HG03378 (cell line): Measurements from ENCODE around the gene RGS9BP.
"Not testable (repeated sequence)": the region's sequence is repeated elsewhere in the genome, so short reads cannot be mapped to it uniquely, and the experiment has no call there.

Source experiments
- ATAC-seq: cut with Tn5 transposase; IDR thresholded peaks from one replicate; pipeline ENCODE4 v1.9.1; 2021; ENCODE audit warnings: mild to moderate bottlenecking, moderate library complexity; ENCODE audit not compliant: unreplicated experiment

RGS9BP gene

DNA sequence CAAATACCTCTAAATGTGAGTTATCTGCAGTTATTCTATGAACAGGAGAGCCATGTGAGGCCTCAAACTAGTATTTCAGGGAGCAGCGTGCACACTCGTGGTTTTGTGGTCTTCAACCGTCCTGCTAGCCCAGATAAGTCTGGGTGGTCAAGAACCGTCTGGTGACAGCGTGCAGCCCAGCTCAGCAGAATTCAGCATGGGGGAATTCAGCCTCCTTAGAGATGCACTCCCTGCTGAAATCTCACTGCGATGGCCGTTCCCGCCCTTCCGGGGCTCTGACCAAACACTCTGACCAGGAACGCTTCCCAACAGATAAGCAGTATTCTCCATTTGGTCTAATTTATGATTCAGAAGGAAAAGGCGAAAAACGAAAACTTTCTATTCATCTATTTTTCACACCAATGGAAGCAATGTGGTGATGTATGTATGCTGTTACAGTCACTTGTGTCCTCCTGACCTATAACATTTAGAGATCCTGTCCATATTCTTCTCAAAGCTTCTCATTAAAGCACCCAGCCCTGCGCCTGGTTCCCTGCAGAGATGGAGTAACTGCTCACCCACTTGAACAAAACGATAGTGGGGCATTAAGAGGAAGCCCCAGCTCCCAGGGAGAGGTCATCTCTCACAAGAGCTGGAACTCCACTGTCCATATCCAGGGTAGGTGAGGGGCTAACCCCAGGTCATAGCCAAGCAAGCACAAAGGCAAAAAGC is 3.6 kb upstream of the RGS9BP start:
- no peak for ATAC-seq

DNA sequence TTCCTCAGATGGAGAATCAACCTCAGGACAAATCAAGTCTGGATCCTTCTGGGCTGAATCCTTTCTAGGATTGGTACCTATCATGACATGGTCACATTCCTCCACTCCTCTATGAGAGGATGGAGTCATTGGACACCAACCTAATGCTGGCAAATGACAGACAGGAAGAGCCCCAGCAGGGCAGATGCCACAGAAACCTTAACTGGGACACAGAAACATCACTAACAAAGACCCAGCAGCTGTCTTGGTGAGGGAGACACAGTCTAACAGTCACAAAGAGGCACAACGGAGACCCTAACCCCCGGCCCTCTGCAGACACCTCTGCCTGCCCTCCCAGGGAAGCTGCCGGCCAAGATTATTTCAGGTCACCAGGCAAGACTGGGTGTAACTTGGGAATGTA is 2.8 kb upstream of the RGS9BP start:
- no peak for ATAC-seq

DNA sequence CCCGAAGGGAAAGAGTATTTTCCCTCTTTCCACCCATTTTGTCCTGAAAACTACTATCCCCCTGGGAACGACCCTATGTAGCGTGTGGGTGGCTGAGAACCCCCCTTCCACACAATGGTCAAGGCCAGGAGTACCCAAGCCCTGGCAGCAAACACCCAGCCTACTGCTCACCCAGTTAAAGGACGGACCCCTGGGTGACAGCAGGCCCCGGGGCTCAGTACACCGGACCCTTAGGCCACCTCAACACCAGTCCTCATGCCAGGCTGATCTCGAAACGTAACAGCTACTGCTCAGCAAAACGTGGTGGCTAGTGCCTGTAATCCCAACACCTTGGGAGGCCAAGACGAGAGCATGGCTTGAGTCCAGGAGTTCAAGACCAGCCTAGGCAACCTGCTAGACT is 2.1 kb upstream of the RGS9BP start:
- no peak for ATAC-seq

DNA sequence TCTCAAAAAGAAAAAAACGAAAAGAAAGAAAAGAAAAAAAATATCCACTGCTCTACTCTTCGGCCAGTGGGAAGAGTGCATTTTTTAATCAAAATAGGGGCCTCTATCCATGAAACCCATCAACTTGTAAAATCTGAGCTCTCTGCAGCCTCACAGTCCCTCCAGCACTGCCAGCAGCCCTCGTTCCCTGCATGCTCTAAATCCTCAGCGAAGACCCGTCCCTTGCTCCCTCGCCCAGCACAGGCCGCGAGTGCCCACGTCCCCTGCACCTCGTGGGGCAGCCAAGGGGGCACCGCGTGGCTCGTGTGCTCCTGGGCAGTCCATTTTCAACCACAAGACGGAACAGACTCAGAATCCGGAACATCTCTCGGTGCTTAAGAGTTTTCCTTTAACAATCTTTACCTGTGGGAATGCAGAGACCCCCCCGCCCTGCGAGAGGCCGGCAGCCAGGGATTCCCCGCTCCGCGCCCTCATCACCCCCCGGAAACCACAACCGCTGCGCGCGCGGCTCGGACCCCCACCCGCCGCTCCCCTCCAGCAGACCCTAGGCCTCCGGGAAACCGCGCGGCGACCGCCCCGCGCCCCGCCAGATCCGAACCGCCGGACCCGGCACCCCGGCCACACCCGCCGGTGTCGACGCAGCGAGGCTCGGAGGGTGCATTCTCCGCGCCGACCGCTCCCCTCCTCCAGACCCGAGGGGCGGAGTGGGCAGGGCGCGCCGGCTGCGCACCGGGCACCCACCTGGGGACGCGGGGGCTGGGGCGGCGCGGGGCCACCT is 1.3 kb upstream of the RGS9BP start:
- no peak for ATAC-seq

DNA sequence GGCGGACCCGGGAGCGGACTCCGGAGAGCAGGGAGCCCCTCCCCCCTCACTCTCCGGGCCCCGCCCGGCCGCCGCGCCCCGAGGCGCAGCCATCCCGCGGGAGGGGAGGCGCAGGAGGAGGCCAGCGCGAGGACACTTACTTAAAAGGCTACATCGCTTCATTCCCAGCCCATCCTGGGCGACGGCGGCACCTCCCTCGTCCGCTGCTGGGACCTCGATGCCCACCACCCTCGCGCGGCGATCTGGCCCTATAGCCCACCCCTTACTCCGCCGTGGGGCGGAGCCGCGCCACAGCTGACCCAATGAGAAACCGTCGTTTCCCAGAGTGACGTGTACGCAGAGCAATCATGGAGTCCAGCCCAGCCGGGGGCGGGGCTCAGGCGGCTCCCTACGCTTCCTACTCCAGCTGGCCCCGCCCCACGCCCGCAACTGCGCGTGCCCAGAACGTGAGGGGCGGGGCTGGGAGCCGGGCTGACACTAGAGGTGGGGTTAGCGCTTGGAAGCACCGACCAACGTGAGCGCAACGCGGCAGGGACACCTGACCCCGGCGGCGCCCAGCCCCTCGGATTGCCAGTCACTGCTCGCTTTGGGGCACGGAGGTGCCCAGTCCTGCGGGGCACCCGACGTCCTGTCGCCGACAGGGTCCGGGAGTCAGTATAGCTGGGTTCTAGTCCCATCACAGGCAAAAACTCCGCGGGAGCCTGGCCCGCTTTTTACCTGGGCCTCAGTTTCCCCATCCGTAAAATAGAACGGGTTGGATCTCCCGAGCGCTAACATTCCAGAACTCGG is 523 bp upstream of the RGS9BP start, which contains the start of gene ANKRD27:
Gene ANKRD27, minus strand, starts transcription at position 250 of the 789 bp plus-strand sequence. CDS start 16,165 bp downstream, outside the sequence.
- peak; percentile 94 for ATAC-seq

DNA sequence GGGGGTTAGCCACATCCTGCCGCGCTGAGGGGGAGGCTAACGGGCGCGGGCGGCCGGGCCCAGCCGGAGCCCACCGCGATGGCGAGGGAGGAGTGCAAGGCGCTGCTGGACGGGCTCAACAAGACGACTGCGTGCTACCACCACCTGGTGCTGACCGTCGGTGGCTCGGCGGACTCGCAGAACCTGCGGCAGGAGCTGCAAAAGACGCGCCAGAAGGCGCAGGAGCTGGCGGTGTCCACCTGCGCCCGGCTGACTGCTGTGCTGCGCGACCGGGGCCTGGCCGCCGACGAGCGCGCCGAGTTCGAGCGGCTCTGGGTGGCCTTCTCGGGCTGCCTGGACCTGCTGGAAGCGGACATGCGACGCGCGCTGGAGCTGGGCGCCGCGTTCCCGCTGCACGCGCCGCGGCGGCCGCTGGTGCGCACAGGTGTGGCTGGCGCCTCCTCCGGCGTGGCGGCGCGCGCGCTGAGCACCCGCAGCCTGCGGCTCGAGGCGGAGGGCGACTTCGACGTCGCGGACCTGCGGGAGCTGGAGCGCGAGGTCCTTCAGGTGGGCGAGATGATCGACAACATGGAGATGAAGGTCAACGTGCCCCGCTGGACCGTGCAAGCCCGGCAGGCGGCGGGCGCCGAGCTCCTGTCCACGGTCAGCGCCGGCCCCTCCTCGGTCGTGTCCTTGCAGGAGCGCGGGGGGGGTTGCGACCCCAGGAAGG is 692 bp downstream of the RGS9BP start:
- no peak for ATAC-seq

DNA sequence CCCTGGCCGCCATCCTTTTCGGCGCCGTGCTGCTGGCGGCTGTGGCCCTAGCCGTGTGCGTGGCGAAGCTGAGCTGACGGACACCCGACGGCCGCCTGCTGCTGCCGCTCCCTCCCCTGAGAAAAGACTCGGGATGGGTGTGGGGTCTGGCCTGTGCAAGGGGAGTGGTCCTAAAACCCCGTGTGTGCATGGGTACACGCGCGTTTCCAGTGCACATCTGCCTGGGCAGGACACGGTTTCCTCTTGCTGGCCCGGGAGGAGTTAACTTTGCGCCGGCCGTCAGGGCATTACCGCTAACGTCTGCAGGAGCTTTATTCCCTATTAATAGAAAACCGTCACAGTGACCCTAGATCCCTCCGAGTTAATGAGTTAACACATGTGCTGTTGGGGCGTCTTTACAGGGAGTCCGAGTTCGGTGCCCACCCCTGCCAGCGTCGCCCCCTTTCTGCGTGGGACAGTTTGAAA is 1.3 kb downstream of the RGS9BP start:
- no peak for ATAC-seq

DNA sequence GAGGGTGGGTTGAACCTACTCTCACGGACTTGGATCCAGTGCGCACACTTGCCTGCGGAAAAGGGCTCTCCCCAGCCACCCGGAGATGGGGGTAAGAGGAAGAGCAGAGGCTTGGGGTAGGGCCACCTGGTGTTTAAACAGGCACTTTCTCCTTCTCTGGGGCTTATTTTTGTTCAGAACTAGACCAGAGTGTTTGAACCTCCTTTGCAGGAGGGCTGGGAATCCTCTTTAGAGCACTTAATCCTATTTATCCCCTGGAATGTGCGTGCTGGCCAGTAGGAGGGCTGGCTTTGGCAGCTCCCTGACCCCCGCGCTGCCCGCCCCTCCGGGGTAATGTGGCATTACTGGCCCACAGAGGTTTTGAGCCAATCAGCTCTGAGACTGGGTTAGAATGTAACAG is 2.0 kb downstream of the RGS9BP start:
- no peak for ATAC-seq

DNA sequence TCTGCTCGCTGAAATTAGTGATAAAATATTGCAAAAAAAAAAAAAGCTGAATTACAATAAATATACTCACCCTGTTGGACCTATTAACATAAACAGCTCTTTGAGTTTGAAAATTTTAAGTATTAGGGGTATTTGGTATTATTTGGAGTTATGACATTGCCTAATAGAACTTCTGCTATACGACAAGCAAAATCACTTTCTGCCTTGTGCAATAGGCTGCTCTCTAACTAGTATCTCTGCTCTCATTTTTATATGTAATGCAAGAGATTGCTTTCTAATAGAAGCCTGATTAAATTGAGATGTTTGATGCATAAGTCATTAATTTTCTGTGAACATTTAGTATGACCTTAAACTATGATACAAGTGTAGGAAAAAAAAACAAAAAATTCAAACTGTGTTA is 5.3 kb downstream of the RGS9BP start:
- ATAC-seq, result no peak

DNA sequence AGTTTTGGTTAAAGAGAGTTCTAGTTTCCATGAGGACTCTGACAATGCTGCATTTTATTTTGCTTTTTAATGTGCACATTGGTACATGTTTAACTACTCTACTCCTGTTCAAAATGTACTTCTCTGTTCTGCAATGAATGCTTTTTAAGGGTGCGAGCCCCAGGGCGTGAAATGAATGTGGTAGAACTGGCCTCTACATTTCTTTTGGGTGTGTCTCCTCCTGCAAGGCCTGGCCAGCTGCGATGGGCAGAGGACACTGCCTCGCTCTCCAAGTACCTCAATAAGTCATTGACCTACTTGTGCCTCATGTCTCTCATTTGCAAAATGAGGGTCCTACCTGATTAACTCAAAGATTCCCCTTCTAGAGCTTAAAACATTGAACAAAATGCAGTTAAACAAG is 6.7 kb downstream of the RGS9BP start:
- ATAC-seq, result no peak

DNA sequence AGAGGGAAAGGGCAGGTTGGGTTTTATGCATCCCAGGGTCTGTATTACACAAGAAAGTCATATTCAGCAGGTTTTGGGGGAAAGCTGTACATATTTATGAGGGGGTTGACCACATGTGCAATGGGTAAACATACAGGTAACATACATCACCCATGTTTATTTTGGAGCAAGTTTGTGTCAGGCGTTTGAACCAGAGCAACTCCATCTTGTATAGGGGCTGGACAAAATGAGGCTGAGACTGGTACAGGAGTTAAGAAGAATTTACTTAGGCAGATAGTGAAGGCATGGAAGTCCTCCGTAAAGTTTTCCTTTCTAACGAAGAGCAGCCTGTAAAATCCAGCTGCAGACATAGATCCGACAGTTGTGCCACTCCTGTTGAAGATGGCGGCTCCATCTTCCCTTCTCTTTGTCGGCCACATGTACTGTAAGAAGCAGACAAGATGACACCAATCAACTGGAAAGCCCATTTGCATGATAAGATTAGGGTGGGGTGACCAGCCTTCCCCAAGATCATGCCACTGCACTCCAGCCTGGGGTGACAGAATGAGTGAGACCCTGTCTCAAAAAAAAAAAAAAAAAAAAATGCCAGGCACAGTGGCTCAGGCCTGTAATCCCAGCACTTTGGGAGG is 11.3 kb downstream of the RGS9BP start:
- ATAC-seq, result no peak

DNA sequence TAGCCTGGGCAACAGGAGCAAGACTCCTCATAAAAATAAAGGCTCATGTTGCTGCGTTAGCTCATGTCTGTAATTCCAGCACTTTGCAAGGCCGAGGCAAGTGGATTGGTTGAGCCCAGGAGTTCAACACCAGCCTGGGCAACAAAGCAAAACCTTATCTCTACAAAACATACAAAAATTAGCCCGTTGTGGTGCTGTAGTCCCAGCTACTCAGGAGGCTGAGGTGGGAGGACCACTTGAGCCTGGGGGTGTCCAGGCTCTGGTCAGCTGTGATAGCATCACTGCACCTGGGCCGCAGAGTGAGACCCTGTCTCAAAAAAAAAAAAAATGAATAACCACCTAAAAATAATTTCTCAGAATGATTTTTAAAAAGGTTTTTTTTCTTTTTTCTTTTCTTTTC is 12.0 kb downstream of the RGS9BP start:
- no peak for ATAC-seq

DNA sequence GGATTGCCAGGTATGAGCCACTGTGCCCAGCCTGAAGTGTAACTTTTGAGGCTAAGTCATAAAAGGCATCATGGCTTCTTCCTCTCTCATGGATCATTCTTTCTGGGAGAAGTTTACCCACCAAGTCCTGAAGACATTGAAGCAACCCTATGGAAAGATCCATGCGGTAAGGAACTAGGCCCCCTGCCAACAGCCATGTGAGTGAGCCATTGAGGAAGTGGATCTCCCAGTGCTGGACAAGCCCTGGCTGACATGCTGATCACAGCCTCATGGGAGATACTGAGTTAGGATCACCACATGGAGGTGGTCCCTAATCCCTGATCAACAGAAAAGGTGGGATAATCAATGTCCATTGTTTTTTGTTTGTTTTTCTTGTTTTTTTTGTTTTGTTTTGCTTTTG is 12.7 kb downstream of the RGS9BP start:
- no peak for ATAC-seq

DNA sequence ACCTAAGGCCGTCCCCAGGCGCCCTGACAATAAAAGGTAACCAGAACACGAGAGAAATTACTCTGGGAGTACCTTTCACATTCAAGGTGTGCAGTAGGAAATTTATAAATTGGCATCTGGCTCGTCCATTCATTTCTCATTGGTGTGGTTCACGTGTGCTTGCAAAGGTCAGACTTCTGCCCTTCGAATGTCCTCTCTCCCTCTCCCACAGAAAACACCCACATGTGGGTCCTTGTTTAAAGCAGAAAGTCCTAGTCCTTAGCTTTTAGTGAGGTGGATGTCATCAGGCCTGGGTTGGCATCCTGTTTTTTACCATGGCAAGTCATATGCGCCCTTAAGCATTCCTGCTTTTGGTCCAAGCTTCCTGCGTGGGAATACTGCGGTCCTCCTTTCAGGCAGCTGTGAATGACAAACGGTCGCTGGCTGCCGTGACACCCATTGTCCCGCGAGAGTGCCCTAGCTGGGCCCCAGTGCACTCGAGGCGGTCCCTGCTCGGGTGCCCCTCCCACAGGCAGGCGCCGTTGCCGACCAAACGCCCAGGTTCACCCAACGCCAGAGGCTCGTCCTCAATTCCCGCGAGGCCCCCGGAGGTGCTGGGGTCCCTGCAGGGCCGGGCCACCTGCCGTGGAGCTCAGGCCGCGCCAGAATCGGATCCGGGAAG is 15.8 kb downstream of the RGS9BP start, which contains the start of gene NUDT19:
Gene NUDT19, plus strand, starts transcription at position 531 of the 661 bp plus-strand sequence. CDS start 140 bp downstream, outside the sequence.
- peak; percentile 81 for ATAC-seq

DNA sequence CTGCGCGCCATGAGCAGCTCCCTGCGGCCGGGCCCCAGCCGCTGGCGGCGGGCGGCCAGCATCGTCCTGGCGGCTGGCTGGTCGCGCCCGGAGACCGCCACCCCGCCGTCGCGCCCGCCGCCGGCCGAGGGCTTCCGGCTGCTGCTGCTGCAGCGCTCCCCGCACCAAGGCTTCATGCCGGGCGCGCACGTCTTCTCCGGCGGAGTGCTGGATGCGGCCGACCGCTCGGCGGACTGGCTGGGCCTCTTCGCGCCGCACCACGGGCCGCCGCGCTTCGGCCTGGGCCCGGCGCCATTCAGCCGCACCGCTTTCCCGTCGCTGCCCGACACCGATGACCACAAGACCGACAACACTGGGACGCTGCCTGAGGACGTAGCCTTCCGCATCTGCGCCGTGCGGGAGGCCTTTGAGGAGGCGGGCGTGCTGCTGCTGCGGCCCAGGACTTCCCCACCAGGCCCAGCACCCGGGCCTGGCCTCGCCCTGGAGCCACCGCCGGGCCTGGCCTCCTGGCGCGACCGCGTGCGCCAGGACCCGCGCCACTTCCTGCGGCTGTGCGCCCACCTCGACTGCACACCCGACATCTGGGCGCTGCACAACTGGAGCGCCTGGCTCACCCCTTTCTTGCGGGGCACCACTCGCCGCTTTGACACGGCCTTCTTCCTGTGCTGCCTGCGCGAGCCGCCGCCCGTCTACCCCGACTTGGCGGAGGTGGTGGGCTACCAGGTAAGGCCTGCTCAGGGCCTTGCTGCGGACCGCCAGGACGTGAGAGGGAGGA is 16.5 kb downstream of the RGS9BP start:
- ATAC-seq, result peak; percentile 33

DNA sequence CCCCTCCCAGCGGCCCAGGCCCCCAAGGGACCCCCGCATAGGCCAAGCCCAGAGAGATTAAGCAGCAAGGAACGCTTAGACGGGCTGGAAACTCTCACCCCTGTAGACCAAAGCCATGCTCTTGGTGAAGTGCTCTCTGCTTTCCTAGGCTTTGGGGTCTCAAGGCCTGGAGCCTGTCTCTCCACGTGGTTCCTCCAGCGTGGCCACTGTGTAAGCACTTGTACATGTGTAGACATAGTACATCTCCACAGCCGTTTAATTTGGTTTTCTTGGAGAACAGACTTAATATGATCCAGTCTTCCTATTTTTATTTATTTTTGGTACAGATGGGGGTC is 17.0 kb downstream of the RGS9BP start:
- ATAC-seq, result no peak

DNA sequence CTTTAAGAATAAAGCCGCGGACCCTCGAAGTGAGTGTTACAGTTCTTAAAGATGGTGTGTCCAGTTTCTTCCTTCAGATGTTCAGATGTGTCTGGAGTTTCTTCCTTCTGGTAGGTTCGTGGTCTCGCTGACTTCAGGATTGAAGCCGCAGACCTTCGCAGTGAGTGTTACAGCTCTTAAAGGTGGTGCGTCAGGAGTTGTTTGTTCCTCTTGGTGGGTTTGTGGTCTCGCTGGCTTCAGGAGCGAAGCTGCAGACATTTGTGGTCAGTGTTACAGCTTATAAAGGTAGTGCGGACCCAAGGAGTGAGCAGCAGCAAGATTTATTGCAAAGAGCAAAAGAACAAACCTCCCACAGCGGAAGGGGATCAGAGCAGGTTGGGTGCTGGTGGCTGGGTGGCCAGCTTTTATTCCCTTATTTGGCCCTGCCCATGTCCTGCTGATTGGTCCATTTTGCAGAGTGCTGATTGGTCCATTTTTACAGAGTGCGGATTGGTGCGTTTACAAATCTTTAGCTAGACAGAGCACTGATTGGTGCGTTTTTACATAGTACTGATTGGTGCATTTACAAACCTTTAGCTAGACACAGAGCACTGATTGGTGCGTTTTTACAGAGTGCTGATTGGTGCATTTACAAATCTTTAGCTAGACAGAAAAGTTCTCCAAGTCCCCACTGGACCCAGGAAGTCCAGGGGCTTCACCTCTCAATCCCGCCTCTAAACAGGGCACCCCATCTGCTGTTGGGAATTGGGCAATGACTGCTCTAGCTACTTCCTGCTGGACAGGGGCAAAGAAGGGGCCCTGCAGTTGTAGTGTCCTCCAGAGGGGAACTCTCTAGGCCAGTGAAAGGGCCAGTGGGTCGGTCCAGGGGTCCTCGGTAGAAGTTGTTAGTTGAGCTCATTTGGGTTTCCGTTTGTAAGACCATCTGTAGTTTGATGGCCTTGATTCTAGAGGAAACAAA is 17.8 kb downstream of the RGS9BP start:
- ATAC-seq, result not testable (repeated sequence)

DNA sequence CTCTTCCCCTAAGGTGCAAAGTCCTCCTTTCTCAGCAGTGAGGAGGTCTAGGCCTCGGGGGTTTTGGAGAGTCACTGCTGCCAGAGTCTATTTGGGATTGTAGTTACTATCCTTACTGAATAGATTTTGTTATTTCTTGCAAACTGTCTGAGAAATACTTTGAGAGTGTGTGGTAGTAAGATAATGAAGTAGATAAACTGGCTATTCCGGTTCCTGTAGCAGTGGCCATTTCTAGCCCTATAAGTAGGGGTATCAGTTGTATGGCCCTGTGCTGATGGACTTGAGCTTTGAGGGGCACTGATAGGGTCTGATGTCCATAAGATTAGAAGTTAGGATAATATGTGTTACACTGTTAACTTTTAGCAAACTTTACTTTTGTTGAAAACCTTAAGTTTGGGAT is 18.7 kb downstream of the RGS9BP start:
- ATAC-seq, result not testable (repeated sequence)
